HL-60 (cell line): Measurements from ENCODE around the gene FCRLA.
"Not testable (repeated sequence)": the region's sequence is repeated elsewhere in the genome, so short reads cannot be mapped to it uniquely, and the experiment has no call there.

Experiments
- DNase-seq, 2 experiments: peaks; one replicate each; pipeline ENCODE4 v3.0.0-alpha.2; 2010 to 2020; ENCODE audit warnings: low read depth in 1 of 2, low spot score in 1 of 2
- H3K27ac ChIP-seq: fragments of 250-450 bp; sonication (Bioruptor Pico); replicated peaks from 2 replicates; pipeline ENCODE4 v1.5.1; 2020; ENCODE audit warnings: mild to moderate bottlenecking, moderate library complexity
- H3K27me3 ChIP-seq: fragments of 250-450 bp; sonication (Bioruptor Pico); 2 replicates; pipeline ENCODE4 v1.5.1; 2021; ENCODE audit warnings: mild to moderate bottlenecking, moderate library complexity; ENCODE audit not compliant: insufficient read depth, poor library complexity, severe bottlenecking
- H3K4me3 ChIP-seq: replicated peaks from 2 replicates; pipeline ENCODE4 v1.5.1; 2011; ENCODE audit warnings: mild to moderate bottlenecking, control low read depth, low read length; ENCODE audit not compliant: insufficient read depth
- GABPA ChIP-seq: IDR thresholded peaks from 2 replicates; pipeline ENCODE4 v1.6.1; 2012; ENCODE audit warnings: low read depth
- POLR2AphosphoS5 ChIP-seq: IDR thresholded peaks from 2 replicates; pipeline ENCODE4 v1.6.1; 2012; ENCODE audit warnings: low read depth
- SPI1 ChIP-seq: IDR thresholded peaks from 2 replicates; pipeline ENCODE4 v1.6.1; 2012; ENCODE audit warnings: low read depth, mild to moderate bottlenecking, borderline replicate concordance
- TF ChIP-seq, protein P1 (sequence below): IDR thresholded peaks from 2 replicates; pipeline ENCODE4 v1.6.1; 2012; ENCODE audit warnings: low read depth; ENCODE audit not compliant: insufficient replicate concordance
- TF ChIP-seq, protein P2 (sequence below): IDR thresholded peaks from one replicate; pipeline ENCODE4 v1.5.1; 2011; ENCODE audit warnings: low read length, control low read depth, inconsistent platforms; ENCODE audit not compliant: insufficient read depth

Gene FCRLA

DNA sequence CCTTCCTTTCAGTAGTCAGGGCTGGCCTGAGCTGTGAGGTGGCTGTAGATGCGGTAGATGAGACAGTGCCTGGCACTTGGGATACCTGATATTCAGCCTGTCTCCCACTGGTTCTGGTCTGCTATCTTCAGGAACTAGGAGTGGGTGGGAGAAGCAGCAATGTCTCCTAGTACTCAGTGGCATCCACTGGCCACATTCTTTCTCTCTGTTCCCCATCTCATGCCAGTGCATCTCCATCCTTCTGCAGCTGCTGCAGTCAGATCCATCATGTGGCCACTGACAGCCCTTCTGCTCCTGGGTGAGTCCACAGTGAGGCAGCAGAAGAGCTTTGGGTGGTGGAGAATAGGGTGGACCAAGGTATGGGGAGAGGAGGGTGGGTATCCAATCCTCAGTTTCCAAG lies 15.4 kb downstream of the FCRLA start:
- no peak for TF ChIP-seq POLR2AphosphoS5
- no peak for TF ChIP-seq GABPA
- TF ChIP-seq, protein P1, sequence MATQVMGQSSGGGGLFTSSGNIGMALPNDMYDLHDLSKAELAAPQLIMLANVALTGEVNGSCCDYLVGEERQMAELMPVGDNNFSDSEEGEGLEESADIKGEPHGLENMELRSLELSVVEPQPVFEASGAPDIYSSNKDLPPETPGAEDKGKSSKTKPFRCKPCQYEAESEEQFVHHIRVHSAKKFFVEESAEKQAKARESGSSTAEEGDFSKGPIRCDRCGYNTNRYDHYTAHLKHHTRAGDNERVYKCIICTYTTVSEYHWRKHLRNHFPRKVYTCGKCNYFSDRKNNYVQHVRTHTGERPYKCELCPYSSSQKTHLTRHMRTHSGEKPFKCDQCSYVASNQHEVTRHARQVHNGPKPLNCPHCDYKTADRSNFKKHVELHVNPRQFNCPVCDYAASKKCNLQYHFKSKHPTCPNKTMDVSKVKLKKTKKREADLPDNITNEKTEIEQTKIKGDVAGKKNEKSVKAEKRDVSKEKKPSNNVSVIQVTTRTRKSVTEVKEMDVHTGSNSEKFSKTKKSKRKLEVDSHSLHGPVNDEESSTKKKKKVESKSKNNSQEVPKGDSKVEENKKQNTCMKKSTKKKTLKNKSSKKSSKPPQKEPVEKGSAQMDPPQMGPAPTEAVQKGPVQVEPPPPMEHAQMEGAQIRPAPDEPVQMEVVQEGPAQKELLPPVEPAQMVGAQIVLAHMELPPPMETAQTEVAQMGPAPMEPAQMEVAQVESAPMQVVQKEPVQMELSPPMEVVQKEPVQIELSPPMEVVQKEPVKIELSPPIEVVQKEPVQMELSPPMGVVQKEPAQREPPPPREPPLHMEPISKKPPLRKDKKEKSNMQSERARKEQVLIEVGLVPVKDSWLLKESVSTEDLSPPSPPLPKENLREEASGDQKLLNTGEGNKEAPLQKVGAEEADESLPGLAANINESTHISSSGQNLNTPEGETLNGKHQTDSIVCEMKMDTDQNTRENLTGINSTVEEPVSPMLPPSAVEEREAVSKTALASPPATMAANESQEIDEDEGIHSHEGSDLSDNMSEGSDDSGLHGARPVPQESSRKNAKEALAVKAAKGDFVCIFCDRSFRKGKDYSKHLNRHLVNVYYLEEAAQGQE = no peak
- no peak for TF ChIP-seq SPI1
- TF ChIP-seq, protein P2, sequence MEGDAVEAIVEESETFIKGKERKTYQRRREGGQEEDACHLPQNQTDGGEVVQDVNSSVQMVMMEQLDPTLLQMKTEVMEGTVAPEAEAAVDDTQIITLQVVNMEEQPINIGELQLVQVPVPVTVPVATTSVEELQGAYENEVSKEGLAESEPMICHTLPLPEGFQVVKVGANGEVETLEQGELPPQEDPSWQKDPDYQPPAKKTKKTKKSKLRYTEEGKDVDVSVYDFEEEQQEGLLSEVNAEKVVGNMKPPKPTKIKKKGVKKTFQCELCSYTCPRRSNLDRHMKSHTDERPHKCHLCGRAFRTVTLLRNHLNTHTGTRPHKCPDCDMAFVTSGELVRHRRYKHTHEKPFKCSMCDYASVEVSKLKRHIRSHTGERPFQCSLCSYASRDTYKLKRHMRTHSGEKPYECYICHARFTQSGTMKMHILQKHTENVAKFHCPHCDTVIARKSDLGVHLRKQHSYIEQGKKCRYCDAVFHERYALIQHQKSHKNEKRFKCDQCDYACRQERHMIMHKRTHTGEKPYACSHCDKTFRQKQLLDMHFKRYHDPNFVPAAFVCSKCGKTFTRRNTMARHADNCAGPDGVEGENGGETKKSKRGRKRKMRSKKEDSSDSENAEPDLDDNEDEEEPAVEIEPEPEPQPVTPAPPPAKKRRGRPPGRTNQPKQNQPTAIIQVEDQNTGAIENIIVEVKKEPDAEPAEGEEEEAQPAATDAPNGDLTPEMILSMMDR = no peak
- DNase-seq = no peak
- no peaks in the 10 kb centered on the region for H3K27me3 ChIP-seq
- H3K27ac ChIP-seq = no peak overlapping the region
- H3K4me3 ChIP-seq = no peak overlapping the region

DNA sequence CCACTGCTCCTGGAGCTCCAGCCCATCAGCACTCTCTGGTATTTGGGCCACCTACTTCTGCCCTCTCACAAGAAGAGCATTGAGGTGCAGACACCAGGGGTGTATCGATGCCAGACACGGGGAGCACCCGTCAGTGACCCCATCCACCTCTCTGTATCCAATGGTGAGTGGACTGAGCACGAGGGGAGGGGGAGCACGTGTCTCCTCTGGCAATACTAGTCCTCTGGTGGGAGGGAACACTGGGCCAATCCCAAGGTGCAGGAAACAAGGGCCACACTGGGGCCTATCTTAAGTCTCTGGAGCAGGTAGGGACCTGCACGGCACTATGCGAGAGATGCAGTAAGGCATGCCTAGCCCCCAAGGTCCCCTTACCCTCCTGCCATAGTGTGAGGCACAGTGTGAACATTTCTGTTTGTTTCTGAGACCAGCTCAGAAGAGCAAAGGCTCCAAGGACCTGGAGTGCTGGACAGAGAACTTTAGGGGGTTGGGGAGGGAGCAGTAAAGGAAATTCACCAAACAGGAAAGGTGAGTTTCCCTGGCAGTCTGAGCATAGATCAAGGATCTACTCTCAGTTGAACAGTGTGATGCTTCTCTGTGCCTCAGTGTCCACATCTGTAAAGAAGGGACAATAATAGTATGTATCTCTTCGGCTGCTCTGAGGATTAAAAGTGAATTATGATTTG lies 16.6 kb downstream of the FCRLA start:
- TF ChIP-seq, protein P1 = peak; percentile 62
- no peak for TF ChIP-seq SPI1
- DNase-seq = no peak
- no peak overlapping the region for H3K27ac ChIP-seq
- H3K27me3 ChIP-seq = no peaks in the 10 kb centered on the region
- no peak overlapping the region for H3K4me3 ChIP-seq

DNA sequence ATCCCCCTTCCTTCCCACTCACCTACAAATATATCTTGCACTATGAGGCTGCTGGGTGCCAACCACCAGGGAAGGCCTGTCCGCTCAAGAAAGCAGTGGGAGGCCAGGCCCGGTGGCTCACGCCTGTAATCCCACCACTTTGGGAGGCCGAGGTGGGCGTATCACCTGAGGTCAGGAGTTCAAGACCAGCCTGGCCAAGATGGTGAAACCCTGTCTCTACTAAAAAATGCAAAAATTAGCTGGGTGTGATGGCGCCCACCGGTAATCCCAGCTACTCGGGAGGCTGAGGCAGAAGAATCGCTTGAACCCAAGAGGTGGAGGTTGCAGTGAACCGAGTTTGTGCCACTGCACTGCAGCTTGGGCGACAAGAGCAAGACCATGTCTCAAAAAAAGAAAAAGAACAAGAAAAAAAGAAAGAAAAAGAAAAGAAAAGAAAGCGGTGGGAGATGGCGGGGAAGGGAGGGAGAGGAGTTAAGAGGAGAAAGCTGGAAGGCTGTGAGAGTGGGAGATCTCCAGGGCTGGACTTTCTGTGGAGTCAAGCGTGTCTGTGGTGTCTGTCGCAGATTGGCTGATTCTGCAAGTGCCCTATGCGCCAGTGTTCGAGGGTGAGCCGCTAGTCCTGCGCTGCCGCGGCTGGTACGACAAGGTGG lies 18.4 kb downstream of the FCRLA start:
- H3K4me3 ChIP-seq = peak overlapping the region; percentile 61
- DNase-seq, H3K27me3 ChIP-seq, H3K27ac ChIP-seq: not testable (repeated sequence)

DNA sequence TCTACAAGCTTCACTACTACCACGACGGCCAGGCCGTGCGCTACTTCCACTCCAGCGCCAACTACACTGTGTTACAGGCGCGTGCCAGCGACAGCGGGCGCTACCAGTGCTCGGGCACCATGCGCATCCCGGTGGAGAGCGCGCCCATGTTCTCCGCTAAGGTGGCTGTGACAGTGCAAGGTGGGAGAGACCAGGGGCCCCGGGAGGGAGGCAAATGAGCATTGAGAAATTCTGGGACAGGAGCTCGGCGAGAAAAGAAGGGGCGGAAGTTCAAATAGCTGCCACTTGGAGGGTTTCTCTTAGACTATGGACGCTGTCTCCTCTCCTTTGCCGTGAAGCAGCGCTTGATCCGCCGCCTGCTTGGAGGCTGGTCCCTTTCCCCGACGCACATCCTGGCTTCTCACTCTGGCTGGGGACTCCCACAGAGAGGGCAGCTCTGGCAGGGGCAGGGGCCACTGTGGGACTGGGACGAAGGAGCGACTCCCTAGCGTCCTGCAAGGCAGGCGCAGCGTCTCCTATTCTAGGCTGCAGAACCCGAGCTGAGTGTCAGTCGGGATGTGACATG lies 19.0 kb downstream of the FCRLA start:
- Histone ChIP-seq H3K27ac (peak overlapping the region; percentile 72), H3K27me3 (no peaks in the 10 kb centered on the region), H3K4me3 (peak overlapping the region; percentile 61)
- DNase-seq = peak in 1 of 2 experiments; percentile 47
- TF ChIP-seq, protein P2 = no peak
- no peak for TF ChIP-seq SPI1
- TF ChIP-seq, protein P1 = no peak
- no peak for TF ChIP-seq POLR2AphosphoS5
- no peak for TF ChIP-seq GABPA
